Amniotic stem cell (primary cell): ENCODE measurements around the gene OSBPL2.

ENCODE experiments used
- DNase-seq: peaks from one replicate; lab custom pipeline; 2025; lab: John Stamatoyannopoulos, UW

Gene OSBPL2

DNA sequence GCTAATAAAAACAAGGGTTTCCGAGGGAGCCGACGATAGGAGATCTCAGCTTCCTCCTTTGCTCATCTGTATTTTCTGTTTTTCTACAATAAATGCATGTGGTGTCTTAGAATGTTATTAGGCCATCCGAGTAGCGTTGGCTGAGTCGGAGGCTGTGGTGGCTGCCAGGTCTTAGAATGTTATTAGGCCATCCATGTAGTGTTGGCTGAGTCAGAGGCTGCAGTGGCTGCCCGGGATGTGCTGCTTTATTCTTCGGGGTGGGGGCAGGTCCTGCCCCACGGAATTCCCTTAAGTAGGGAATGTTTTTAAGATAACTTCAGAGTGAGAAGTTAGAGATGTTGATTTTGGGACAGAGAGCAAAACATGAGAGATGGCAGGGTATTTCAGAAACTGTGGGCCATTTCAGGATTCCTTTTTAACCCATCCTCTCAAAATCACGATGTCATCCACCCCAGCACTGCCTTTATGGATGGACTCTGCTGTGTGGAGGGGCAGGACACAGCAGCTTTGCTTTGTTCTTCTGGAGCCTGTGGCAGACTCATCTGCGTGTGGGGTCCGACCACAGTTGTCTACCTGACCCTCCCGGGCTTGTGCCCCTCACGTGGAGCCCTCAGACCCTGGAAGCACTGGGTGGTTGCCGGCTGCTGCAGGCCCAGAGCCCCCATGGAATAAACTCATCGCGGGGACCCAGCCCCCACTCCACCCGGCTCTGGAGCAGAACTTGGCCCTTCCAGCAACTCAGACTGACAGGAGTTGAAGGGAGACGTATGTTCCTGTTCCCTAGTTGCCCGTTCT lies 20.4 kb downstream of the OSBPL2 start:
- peak; percentile 5 for DNase-seq

GRCh38 chr20:62259294-62259565 lies 20.9 kb downstream of the OSBPL2 start:
- no peak for DNase-seq

DNA sequence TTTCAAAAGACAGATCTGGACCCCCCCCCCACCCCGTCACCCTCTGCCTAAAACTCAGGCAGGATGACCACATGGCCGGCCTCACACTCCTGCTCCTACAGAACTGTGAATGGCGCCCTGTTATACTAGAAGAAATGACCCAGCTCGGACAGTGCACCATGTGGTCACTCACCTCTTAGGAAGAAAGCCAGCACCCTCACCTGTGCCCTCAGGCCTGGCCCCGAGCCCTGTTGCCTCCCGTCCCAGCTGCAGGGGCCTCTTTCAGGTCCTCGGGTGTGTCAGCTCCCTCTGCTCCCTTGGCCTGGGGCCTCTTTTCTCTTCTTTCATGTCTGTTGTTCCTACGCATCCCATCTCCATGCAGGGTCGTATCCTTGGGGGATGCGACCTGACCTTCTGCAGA lies 23.7 kb downstream of the OSBPL2 start:
- no peak for DNase-seq

DNA sequence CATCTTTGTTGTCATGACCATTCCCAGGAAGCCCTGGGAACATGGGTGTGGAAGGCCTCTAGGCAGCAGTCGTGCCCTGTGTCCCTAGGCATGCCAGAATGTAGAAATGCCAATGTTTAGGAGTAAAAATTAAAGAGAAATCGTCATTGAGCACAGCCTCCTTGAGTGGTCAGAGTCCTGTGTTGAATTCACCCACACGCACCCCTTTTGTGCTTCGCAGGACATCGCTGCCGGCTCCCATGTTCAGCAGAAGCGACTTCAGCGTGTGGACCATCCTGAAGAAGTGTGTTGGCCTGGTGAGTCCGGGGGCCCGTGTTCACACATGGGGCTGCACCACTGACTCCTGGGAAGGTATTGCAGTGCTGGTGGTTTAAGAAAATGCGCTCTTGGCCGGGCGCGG lies 25.1 kb downstream of the OSBPL2 start:
- no peak for DNase-seq

- no peak for DNase-seq
Observed at GRCh38 chr20:62265365-62265764, 27.0 kb downstream of the OSBPL2 start.

DNA sequence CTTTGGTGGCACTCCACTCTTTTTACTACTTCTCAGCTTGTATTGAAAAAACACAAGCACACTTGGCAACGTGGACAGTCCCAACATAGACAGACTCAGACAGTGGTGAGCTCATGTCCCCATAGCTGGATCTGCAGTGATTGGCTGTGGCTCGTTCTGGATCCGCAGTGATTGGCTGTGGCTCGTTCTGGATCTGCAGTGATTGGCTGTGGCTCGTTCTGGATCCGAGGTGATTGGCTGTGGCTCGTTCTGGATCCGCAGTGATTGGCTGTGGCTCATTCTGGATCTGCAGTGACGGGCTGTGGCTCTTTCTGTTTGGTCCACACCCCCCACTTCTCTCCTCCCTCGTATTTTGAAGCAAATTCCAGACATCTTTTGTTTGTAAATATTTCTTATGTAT lies 28.0 kb downstream of the OSBPL2 start:
- DNase-seq, result no peak

GRCh38 chr20:62266851-62267250 lies 28.5 kb downstream of the OSBPL2 start:
- no peak for DNase-seq

- no peak for DNase-seq
Observed at GRCh38 chr20:62267543-62267942, 29.2 kb downstream of the OSBPL2 start.

GRCh38 chr20:62268228-62268900 lies 30.0 kb downstream of the OSBPL2 start:
- no peak for DNase-seq

GRCh38 chr20:62269378-62269777 lies 31.1 kb downstream of the OSBPL2 start:
- DNase-seq, result no peak

- DNase-seq, result no peak
Observed at GRCh38 chr20:62269871-62270270, 31.6 kb downstream of the OSBPL2 start.

- no peak for DNase-seq
Observed at GRCh38 chr20:62272200-62272599, 33.9 kb downstream of the OSBPL2 start.

DNA sequence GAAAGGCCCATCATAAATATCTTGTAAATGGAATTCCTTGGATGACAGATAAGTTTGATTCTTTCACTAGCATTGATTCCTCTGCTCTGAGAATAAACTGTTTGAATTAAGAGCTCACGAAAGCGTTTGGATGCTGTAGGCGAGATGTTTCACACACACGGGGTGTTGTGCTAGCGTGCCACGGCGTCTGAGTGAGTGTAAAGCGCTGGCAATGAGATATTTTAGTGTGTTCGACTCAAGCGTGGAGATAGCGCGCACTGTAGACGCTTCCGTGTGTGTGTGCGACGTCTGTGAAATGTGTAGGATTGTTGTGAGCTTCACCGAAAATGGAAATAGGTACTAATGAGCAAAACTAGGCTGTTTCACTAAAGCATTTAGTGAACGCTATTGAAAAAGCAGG lies 35.1 kb downstream of the OSBPL2 start:
- no peak for DNase-seq

DNA sequence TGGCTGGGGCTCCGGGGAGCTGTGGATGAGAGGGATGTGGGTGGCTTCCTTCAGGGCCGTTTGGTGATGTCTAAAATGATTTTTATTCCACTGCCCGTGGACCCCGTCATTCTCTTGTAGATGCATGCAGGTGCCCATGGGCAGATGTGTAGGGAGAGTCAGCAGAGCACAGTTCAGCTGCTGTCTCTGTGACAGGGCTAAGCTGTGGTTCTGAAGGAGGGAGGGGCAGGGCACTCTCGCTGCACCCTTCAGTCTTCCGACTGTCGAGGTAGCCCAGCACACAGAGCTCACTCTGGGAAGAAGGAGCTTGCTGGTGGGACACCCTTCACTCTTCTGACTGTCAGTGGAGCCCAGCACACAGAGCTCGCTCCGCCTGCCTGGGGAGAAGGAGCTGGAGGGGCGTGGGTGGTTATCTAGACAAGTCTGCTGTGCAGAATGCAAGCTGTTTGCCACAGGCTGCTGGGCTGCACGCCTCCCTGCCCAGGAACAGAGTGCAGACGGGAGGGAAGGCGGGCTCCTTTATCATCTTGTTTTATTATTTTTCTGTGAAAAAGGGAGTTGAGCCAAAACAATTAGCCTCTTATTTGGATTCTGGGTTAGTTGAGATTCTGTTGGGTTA lies 36.1 kb downstream of the OSBPL2 start:
- no peak for DNase-seq

DNA sequence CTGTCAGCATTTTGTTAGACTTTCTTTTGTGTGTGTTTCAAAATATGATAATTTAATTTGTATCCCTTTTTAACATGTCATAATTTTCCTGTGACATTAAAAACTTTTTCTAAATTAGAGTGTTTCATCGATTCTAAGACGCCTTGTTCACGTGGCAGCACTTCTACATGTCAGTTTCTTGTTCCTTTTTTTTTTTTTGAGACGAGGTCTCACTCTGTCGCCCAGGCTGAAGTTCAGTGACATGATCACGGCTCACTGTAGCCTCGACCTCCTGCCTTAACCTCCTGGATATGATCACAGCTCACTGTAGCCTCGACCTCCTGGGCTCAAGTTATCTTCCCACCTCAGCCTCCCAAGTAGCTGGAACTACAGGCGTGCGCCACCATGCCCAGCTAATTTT lies 36.9 kb downstream of the OSBPL2 start:
- no peak for DNase-seq

- DNase-seq, result no peak
Observed at GRCh38 chr20:62276439-62276838, 38.1 kb downstream of the OSBPL2 start.

DNA sequence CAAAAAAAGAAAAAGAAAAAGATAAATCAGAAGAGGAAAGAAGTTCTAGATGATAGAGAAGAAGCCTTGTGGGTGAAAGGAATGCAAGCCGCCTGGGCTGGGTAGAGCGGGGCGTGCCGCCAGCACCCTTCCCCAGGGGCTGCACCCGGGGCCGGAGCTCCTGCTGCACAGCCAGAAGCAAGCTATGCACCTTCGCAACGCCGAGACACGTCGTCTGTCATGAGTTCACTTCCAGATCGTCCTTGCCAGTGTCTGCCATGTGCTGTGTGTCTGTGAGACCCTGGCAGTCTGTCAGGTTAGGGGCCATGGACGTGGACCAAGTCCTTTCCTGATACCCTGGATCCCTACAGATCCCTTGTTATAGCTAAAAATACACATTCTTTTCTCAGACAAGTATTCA lies 38.9 kb downstream of the OSBPL2 start:
- DNase-seq, result no peak

DNA sequence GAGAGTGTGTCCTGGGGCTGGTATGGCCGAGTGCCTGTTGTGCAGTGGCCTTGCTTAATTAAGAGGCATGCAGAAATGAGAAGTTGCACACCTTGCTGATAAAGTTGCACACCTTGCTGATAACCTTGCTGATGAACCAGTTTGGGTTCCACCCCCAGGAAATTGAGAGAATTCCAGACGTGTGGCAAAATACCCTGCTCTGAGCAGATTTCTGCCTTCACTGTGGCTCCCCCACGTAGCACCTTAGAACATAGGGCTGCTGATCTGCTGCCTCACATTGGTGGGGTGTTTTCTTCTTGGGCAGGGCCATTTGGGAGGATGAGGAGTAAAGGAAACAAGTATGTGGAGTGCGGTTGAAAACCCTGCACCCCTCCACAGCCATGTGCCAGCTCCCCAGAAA lies 42.0 kb downstream of the OSBPL2 start:
- no peak for DNase-seq

- DNase-seq, result no peak
Observed at GRCh38 chr20:62281161-62281933, 43.0 kb downstream of the OSBPL2 start.

DNA sequence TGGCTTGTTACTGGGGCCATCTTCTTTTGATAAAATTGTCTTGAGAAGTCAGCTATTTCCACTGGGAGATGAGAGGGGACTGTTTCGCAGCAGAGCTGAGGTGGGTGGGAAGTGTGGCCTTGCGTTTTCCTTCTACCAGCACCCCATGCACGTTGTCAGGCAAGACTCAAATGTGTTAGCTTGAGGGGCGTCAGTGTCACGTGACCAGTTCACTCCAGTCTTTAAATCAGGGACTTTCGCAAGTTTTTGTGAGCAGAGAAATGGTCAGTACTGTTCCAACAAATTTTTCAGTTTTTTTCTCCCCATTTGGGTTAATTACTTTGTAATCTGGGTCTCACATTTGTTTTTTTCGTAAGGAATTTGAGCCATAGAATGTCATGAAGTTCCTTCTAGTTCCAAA lies 43.8 kb downstream of the OSBPL2 start:
- DNase-seq, result no peak

DNA sequence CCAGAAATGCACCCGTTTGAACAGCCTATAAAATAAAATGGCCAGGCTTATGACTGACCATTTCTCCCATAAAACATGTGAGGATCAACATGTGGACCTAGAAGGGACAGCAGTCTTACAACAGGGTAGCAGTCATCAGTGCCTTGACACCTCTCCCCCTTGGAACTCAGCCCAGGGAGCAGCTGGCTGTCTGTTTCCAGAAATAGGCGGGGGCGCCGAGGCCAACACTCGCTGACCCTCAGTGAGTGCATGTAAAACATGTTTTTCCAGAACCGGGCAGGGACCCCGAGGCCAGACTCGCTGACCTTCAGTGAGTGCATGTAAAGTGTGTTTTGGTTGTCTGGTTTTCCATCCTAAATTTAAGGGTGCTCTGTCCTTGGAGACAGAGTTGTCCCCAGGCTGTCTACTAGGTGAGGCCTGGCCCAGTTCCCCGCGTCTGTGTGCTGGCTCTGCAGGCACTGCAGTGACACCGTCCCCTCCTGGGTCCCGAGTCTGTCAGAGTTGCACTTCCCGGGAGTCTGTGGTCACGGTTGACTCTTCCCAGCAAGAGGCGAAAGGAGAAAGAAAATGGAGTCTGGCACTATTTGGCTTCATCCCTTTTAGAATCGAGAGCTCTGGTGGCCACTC lies 44.7 kb downstream of the OSBPL2 start:
- DNase-seq, result no peak

- DNase-seq, result no peak
Observed at GRCh38 chr20:62284448-62284847, 46.1 kb downstream of the OSBPL2 start.
